Hepatocyte (in vitro differentiated cells): ENCODE measurements around the gene ARSB. TPM values are rescaled to one million over a fixed set of nuclear protein-coding genes. Genes with fewer than 3 reads are reported as not detected.

Experiments used
- DNase-seq: peaks from one replicate; pipeline ENCODE4 v3.0.0-alpha.2; 2016; ENCODE audit warnings: low spot score
- H2AFZ ChIP-seq: fragments of 200-600 bp; sonication (generic); 2 replicates; pipeline ENCODE4 v1.6.0; 2016; ENCODE audit warnings: antibody characterized with exemption, mild to moderate bottlenecking
- H3K27ac ChIP-seq: fragments of 200-600 bp; sonication (generic); 2 replicates; pipeline ENCODE4 v1.5.1; 2016; ENCODE audit warnings: mild to moderate bottlenecking
- H3K27me3 ChIP-seq: fragments of 200-600 bp; sonication (generic); 2 replicates; pipeline ENCODE4 v1.6.1; 2016
- H3K36me3 ChIP-seq: fragments of 200-600 bp; sonication (generic); replicated peaks from 2 replicates; pipeline ENCODE4 v1.5.1; 2016; ENCODE audit warnings: low read depth; ENCODE audit not compliant: insufficient read depth
- H3K4me1 ChIP-seq: fragments of 200-600 bp; sonication (generic); 2 replicates; pipeline ENCODE4 v1.5.1; 2016; ENCODE audit warnings: mild to moderate bottlenecking, moderate library complexity; ENCODE audit not compliant: insufficient read depth
- H3K4me2 ChIP-seq: fragments of 200-600 bp; sonication (generic); 2 replicates; pipeline ENCODE4 v1.6.0; 2016
- H3K4me3 ChIP-seq: fragments of 200-600 bp; sonication (generic); 2 replicates; pipeline ENCODE4 v1.5.1; 2016; ENCODE audit warnings: mild to moderate bottlenecking
- H3K79me2 ChIP-seq: fragments of 200-600 bp; sonication (generic); 2 replicates; pipeline ENCODE4 v1.6.0; 2017; ENCODE audit warnings: mild to moderate bottlenecking
- H3K9me2 ChIP-seq: fragments of 200-600 bp; sonication (generic); replicated peaks from 2 replicates; pipeline ENCODE4 v1.6.0; 2017; ENCODE audit warnings: mild to moderate bottlenecking; ENCODE audit not compliant: insufficient read depth
- H3K9me3 ChIP-seq: fragments of 200-600 bp; sonication (generic); 2 replicates; pipeline ENCODE4 v1.5.1; 2016; ENCODE audit warnings: low read depth, mild to moderate bottlenecking
- H4K20me1 ChIP-seq: fragments of 200-600 bp; sonication (generic); 2 replicates; pipeline ENCODE4 v1.6.0; 2016; ENCODE audit warnings: mild to moderate bottlenecking; ENCODE audit not compliant: insufficient read depth, poor library complexity, severe bottlenecking
- EZH2 ChIP-seq: fragments of 200-600 bp; sonication (generic); IDR thresholded peaks from 2 replicates; pipeline ENCODE4 v1.6.1; 2016; ENCODE audit warnings: antibody characterized with exemption, mild to moderate bottlenecking, borderline replicate concordance
- EZH2phosphoT487 ChIP-seq: fragments of 200-600 bp; sonication (generic); IDR thresholded peaks from one replicate; pipeline ENCODE4 v1.6.1; 2018; ENCODE audit warnings: antibody characterized with exemption, mild to moderate bottlenecking, low read depth, moderate library complexity; ENCODE audit not compliant: unreplicated experiment, severe bottlenecking
- WGBS: methylation state at CpG from one replicate; pipeline ENCODE4 v1.1.6; 2016; ENCODE audit warnings: low lambda C conversion rate; ENCODE audit errors: missing lambda C conversion rate; 5-methylcytosine and 5-hydroxymethylcytosine counted together
- polyA plus RNA-seq: library from polyadenylated mRNA; unstranded; fragments of >200 nt; fragmentation: Nextera tagmentation; extraction: Ambion mirVana; gene quantifications from 2 replicates; pipeline ENCODE4 v1.2.1, GENCODE V29; 2016
- total RNA-seq: library from RNA; depleted of rRNA; stranded (reverse); fragments of >200 nt; gene quantifications from 2 replicates; pipeline ENCODE4 v1.2.3, GENCODE V29; 2014
- TF ChIP-seq, protein P1 (sequence below): fragments of 200-600 bp; sonication (generic); IDR thresholded peaks from 2 replicates; pipeline ENCODE4 v1.5.1; 2016; ENCODE audit warnings: antibody characterized with exemption, mild to moderate bottlenecking; ENCODE audit not compliant: poor library complexity

Gene ARSB
- total and polyA plus RNA-seq, 2 experiments from 2014 or later, result 13.5 to 19.8 TPM

DNA sequence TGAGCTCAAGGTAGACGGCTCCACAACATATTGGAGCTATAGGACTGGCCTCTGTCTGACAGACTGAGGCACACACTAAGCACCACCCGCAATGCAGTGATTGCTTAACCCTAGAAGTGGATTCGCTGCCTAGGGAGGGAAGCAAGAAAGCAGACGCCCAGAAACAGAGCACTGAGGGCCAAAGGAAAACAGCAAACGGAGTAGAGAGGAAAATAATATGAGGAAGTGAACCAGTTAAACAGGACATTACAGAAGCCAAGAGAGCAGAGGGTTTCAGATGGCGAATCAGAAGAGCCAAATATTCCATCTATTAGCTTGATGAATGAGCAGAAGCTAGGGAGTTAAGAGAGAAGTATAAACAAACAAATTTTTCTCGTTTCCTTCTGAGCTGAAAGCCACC is 197.3 kb downstream of the ARSB start:
- TF ChIP-seq EZH2 (no peak), EZH2phosphoT487 (no peak)
- TF ChIP-seq, protein P1, sequence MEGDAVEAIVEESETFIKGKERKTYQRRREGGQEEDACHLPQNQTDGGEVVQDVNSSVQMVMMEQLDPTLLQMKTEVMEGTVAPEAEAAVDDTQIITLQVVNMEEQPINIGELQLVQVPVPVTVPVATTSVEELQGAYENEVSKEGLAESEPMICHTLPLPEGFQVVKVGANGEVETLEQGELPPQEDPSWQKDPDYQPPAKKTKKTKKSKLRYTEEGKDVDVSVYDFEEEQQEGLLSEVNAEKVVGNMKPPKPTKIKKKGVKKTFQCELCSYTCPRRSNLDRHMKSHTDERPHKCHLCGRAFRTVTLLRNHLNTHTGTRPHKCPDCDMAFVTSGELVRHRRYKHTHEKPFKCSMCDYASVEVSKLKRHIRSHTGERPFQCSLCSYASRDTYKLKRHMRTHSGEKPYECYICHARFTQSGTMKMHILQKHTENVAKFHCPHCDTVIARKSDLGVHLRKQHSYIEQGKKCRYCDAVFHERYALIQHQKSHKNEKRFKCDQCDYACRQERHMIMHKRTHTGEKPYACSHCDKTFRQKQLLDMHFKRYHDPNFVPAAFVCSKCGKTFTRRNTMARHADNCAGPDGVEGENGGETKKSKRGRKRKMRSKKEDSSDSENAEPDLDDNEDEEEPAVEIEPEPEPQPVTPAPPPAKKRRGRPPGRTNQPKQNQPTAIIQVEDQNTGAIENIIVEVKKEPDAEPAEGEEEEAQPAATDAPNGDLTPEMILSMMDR, result no peak
- WGBS, result 64% methylated on average over 7 of the region's 7 CpGs
- no peak for DNase-seq
- Histone ChIP-seq H4K20me1 (no peaks in the 10 kb centered on the region), H3K79me2 (no peaks in the 10 kb centered on the region), H3K27me3 (no peaks in the 10 kb centered on the region), H3K4me2 (peak overlapping the region; percentile 28), H3K4me1 (no peaks in the 10 kb centered on the region), H3K4me3 (no peak overlapping the region), H3K27ac (no peak overlapping the region), H3K36me3 (no peaks in the 10 kb centered on the region), H2AFZ (no peak overlapping the region), H3K9me3 (peaks cover 3% of the 10 kb centered on the region), H3K9me2 (no peaks in the 10 kb centered on the region)

- WGBS, result 74% methylated on average over 1 of the region's 1 CpG
- Histone ChIP-seq H4K20me1 (no peaks in the 10 kb centered on the region), H3K27me3 (no peaks in the 10 kb centered on the region), H3K9me3 (peaks cover 3% of the 10 kb centered on the region), H3K79me2 (no peaks in the 10 kb centered on the region), H3K9me2 (no peaks in the 10 kb centered on the region), H3K27ac (no peak overlapping the region), H3K4me2 (no peak overlapping the region), H2AFZ (no peak overlapping the region), H3K4me3 (no peak overlapping the region), H3K4me1 (no peaks in the 10 kb centered on the region), H3K36me3 (no peaks in the 10 kb centered on the region)
- DNase-seq, result no peak
- TF ChIP-seq, protein P1, result no peak
- TF ChIP-seq EZH2 (no peak), EZH2phosphoT487 (no peak)
Observed at GRCh38 chr5:78785454-78785853, 199.7 kb downstream of the ARSB start.

DNA sequence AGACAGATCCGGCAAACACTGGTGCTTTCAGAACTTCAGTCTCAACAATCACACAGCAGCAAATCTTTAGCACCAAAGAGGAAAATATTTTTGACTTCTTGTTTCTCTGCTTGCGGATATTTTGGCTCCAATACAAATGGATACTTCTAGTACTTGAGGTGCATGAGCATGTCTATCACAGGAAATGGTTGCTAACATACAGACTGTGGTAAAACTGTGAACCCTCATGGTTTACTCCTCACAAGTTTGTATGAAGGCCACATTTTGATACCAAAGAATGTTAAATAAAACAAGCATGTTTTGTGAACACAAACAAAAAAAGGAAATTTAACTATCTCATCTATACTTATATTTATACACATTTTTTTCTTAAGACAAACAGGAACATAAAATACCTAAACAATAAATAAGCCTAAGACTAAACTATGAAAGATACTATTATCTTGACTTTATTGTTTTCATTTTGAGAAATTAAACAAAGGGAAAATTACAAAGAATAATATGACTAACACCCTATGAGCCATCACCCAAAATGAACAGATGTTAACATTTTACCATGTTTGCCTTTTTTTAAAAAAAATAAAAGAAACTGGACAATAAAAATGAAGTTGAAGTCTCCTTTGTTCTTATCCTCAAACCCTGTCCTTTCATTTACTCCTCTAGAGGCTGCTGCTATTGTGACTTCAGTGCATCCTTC is 201.5 kb downstream of the ARSB start:
- TF ChIP-seq EZH2 (no peak), EZH2phosphoT487 (no peak)
- TF ChIP-seq, protein P1, result no peak
- no peak for DNase-seq
- no peaks in the 10 kb centered on the region for H3K27me3 ChIP-seq
- H3K79me2 ChIP-seq, result no peaks in the 10 kb centered on the region
- H3K27ac ChIP-seq, result no peak overlapping the region
- no peak overlapping the region for H3K4me2 ChIP-seq
- WGBS, result 90% methylated on average over 2 of the region's 2 CpGs
- H3K4me3 ChIP-seq, result no peak overlapping the region
- no peaks in the 10 kb centered on the region for H4K20me1 ChIP-seq
- peaks cover 3% of the 10 kb centered on the region for H3K9me3 ChIP-seq
- no peaks in the 10 kb centered on the region for H3K4me1 ChIP-seq
- H3K9me2 ChIP-seq, result no peaks in the 10 kb centered on the region
- H3K36me3 ChIP-seq, result no peaks in the 10 kb centered on the region
- no peak overlapping the region for H2AFZ ChIP-seq
